ENCODE data around the gene TNP1. TPM values are rescaled to one million over a fixed set of nuclear protein-coding genes. Genes with fewer than 3 reads are reported as not detected.

Gene TNP1
- total RNA-seq, 1 experiment from 2014 or later, result not detected

DNA sequence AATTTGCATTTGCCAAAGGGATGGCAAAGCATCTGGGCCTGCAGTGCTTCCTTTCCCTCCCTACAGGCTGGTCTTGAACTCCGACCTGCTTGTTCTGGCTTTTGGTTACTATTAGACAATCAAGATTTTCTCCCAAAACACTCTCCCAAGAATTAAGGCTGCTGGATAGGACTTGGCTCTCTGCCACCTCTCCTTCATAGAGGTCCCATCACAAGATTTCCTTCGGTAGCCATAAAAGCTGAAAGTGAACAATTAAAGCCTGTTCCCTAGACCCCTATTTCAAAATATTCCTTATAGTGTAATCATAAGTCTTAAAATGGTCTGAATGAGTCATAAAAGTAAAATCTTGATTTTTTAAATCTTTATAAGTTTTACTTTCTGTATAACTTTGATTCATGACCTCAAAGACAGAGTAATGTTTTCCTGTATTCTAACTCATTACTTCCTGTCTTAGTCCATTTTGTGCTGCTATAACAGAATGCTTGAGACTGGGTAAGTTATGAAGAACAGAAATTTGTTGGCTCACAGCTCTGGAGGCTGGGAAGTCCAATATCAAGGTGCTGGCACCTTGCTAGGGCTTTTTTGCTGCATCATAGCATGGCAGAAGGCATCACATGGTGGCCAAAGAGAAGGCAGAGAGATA is 37.8 kb upstream of the TNP1 start:
- peaks cover 6 to 9% of the 10 kb centered on the region in 2 experiments; a peak in 3 of 4 replicates for H3K4me1 Mint-ChIP-seq
- Histone ChIP-seq H4K5ac (ENCODE audit: insufficient read length, low read depth, low read length) (no peak overlapping the region), H3K4ac (ENCODE audit: low read depth, low read length) (no peak overlapping the region), H2AFZ (ENCODE audit: low read length) (no peak overlapping the region), H3K9me3 (ENCODE audit: control insufficient read depth, low read depth, low read length) (no peaks in the 10 kb centered on the region), H3K9ac (ENCODE audit: extremely low read depth, insufficient read length, low read length) (no peak overlapping the region), H3K14ac (ENCODE audit: insufficient read depth, low read length) (no peak overlapping the region), H3K27ac (ENCODE audit: insufficient read length, low read depth, low read length) (no peak overlapping the region), H3K18ac (ENCODE audit: insufficient read length, low read depth, low read length) (no peak overlapping the region), H2BK120ac (ENCODE audit: low read depth, low read length, poor library complexity, severe bottlenecking) (no peak overlapping the region), H3K4me2 (ENCODE audit: insufficient read depth, insufficient read length, low read length) (no peak overlapping the region), H4K8ac (replicated peaks; ENCODE audit: insufficient read length, low read depth, low read length) (no peak overlapping the region), H4K20me1 (ENCODE audit: control insufficient read depth, insufficient read depth, insufficient read length) (no peaks in the 10 kb centered on the region), H3K79me1 (ENCODE audit: insufficient read depth, low read depth, low read length, poor library complexity, severe bottlenecking) (no peaks in the 10 kb centered on the region), H4K91ac (ENCODE audit: insufficient read length, low read depth, low read length) (no peak overlapping the region), H3K56ac (ENCODE audit: insufficient read length, low read depth, low read length) (no peak overlapping the region), H2BK15ac (ENCODE audit: low read depth, low read length) (no peak overlapping the region), H2BK20ac (ENCODE audit: low read depth, low read length, poor library complexity, severe bottlenecking) (no peak overlapping the region), H3T11ph (ENCODE audit: low read length) (no peak overlapping the region), H3K27me3 (ENCODE audit: insufficient read depth, low read length) (no peaks in the 10 kb centered on the region), H2BK5ac (ENCODE audit: insufficient read length, low read length) (no peak overlapping the region), H2BK12ac (ENCODE audit: insufficient read length, low read depth, low read length) (no peak overlapping the region), H3K79me2 (ENCODE audit: insufficient read depth, low read length) (no peaks in the 10 kb centered on the region), H3K23me2 (ENCODE audit: insufficient read length, low read depth, low read length, poor library complexity, severe bottlenecking) (no peaks in the 10 kb centered on the region), H3K23ac (ENCODE audit: insufficient read length, low read depth, low read length) (no peak overlapping the region), H2AK5ac (ENCODE audit: insufficient read length, low read length) (no peak overlapping the region), H3K4me1 (ENCODE audit: insufficient read depth, low read length) (peaks cover 2% of the 10 kb centered on the region; the same call in 1 of the 2 replicates)
- no CpG with 5 or more reads among the region's 2 CpGs for WGBS (ENCODE audit: extremely low coverage, insufficient read length, low lambda C conversion rate)
- no peaks in the 10 kb centered on the region for H3K27me3 Mint-ChIP-seq (ENCODE audit: low read depth)
- no peak overlapping the region; a peak in 1 of 7 replicates for H3K27ac Mint-ChIP-seq
- H3K36me3 Mint-ChIP-seq (ENCODE audit: insufficient read depth in 1 of 3, low read depth in 3 of 3), result peaks cover 4% of the 10 kb centered on the region in 3 experiments; a peak in 5 of 7 replicates
- TF ChIP-seq, protein P1, sequence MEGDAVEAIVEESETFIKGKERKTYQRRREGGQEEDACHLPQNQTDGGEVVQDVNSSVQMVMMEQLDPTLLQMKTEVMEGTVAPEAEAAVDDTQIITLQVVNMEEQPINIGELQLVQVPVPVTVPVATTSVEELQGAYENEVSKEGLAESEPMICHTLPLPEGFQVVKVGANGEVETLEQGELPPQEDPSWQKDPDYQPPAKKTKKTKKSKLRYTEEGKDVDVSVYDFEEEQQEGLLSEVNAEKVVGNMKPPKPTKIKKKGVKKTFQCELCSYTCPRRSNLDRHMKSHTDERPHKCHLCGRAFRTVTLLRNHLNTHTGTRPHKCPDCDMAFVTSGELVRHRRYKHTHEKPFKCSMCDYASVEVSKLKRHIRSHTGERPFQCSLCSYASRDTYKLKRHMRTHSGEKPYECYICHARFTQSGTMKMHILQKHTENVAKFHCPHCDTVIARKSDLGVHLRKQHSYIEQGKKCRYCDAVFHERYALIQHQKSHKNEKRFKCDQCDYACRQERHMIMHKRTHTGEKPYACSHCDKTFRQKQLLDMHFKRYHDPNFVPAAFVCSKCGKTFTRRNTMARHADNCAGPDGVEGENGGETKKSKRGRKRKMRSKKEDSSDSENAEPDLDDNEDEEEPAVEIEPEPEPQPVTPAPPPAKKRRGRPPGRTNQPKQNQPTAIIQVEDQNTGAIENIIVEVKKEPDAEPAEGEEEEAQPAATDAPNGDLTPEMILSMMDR (conservative IDR thresholded peaks at IDR 0.05), result no peak
- DNase-seq, result no peak
- peaks cover 7 to 18% of the 10 kb centered on the region in 2 experiments; a peak in 4 of 5 replicates for H3K9me3 Mint-ChIP-seq
- no peak overlapping the region for H3K4me3 Mint-ChIP-seq

Data from H9 (cell line).